GM21390 (cell line): ENCODE measurements around the gene OR1L8.

Experiments used
- ATAC-seq: cut with Tn5 transposase; IDR thresholded peaks from one replicate; pipeline ENCODE4 v1.9.1; 2021; ENCODE audit not compliant: unreplicated experiment

OR1L8 gene

GRCh38 chr9:122518841-122519240 lies 64.3 kb downstream of the OR1L8 start, which contains the start of gene OR1J4:
OR1J4 (plus strand) TSS chr9:122519141; CDS start chr9:122519141, 0 bp downstream.
- ATAC-seq = no peak

- ATAC-seq = no peak
Measured at GRCh38 chr9:122518226-122518625, 65.0 kb downstream of the OR1L8 start.
